ENCODE measurements around the gene CTNND2.

Gene CTNND2

GRCh38 chr5:11770310-11770709, 133.9 kb downstream of the CTNND2 start:
- H3K4me2 ChIP-seq (ENCODE audit: insufficient read depth, low read length), result no peak overlapping the region

GRCh38 chr5:11760934-11761603, 143.2 kb downstream of the CTNND2 start:
- H3K4me2 ChIP-seq (ENCODE audit: insufficient read depth, low read length), result no peak overlapping the region
- no peaks in the 10 kb centered on the region for H3K27me3 ChIP-seq (ENCODE audit: insufficient read depth, low read length, poor library complexity)
- H3K9me3 ChIP-seq (ENCODE audit: insufficient read depth, low read length, severe bottlenecking), result peaks cover 2% of the 10 kb centered on the region
- no peak for TF ChIP-seq CTCF (IDR thresholded peaks at IDR 0.05; ENCODE audit: borderline replicate concordance, extremely low read depth, low read length, poor library complexity, severe bottlenecking)
- TF ChIP-seq EZH2 (IDR thresholded peaks at IDR 0.05; ENCODE audit: borderline replicate concordance, low read depth, low read length, severe bottlenecking), result no peak
- H3K79me2 ChIP-seq (ENCODE audit: insufficient read depth, low read length), result no peaks in the 10 kb centered on the region
- no peaks in the 10 kb centered on the region for H3K36me3 ChIP-seq (ENCODE audit: insufficient read depth, low read length)
- H3K27ac ChIP-seq (ENCODE audit: low read length), result no peak overlapping the region
- H3K4me1 ChIP-seq (ENCODE audit: insufficient read depth, low read length), result no peaks in the 10 kb centered on the region
- ATAC-seq (ENCODE audit: insufficient read depth, low read depth) (no peak), DNase-seq (no peak)
- no peak overlapping the region for H3K9ac ChIP-seq (ENCODE audit: low read depth, low read length)
- no peak overlapping the region for H2AFZ ChIP-seq (ENCODE audit: low read depth, low read length)
- H3K4me3 ChIP-seq (ENCODE audit: low read depth in 1 of 2, low read length in 2 of 2), result no peak overlapping the region
- no peaks in the 10 kb centered on the region for H4K20me1 ChIP-seq (ENCODE audit: insufficient read depth, low read length)

More at GRCh38 chr5:11770310-11770709, 133.9 kb downstream of the CTNND2 start:
- Histone ChIP-seq H4K20me1 (ENCODE audit: insufficient read depth, low read length) (no peaks in the 10 kb centered on the region), H3K79me2 (ENCODE audit: insufficient read depth, low read length) (no peaks in the 10 kb centered on the region), H3K27ac (ENCODE audit: low read length) (no peak overlapping the region), H3K4me3 (ENCODE audit: low read depth in 1 of 2, low read length in 2 of 2) (no peak overlapping the region), H3K9ac (ENCODE audit: low read depth, low read length) (no peak overlapping the region), H2AFZ (ENCODE audit: low read depth, low read length) (no peak overlapping the region), H3K9me3 (ENCODE audit: insufficient read depth, low read length, severe bottlenecking) (no peaks in the 10 kb centered on the region), H3K4me1 (ENCODE audit: insufficient read depth, low read length) (no peaks in the 10 kb centered on the region), H3K36me3 (ENCODE audit: insufficient read depth, low read length) (no peaks in the 10 kb centered on the region), H3K27me3 (ENCODE audit: insufficient read depth, low read length, poor library complexity) (no peaks in the 10 kb centered on the region)
- no peak for TF ChIP-seq CTCF (IDR thresholded peaks at IDR 0.05; ENCODE audit: borderline replicate concordance, extremely low read depth, low read length, poor library complexity, severe bottlenecking)
- no peak for TF ChIP-seq EZH2 (IDR thresholded peaks at IDR 0.05; ENCODE audit: borderline replicate concordance, low read depth, low read length, severe bottlenecking)
- ATAC-seq (ENCODE audit: insufficient read depth, low read depth), result no peak
- DNase-seq, result no peak

- DNase-seq (no peak), ATAC-seq (ENCODE audit: insufficient read depth, low read depth) (no peak)
- Histone ChIP-seq H3K4me2 (ENCODE audit: insufficient read depth, low read length) (no peak overlapping the region), H3K27me3 (ENCODE audit: insufficient read depth, low read length, poor library complexity) (no peaks in the 10 kb centered on the region), H3K9ac (ENCODE audit: low read depth, low read length) (no peak overlapping the region), H3K4me3 (ENCODE audit: low read depth in 1 of 2, low read length in 2 of 2) (no peak overlapping the region), H3K36me3 (ENCODE audit: insufficient read depth, low read length) (no peaks in the 10 kb centered on the region), H3K79me2 (ENCODE audit: insufficient read depth, low read length) (no peaks in the 10 kb centered on the region), H2AFZ (ENCODE audit: low read depth, low read length) (no peak overlapping the region), H3K27ac (ENCODE audit: low read length) (no peak overlapping the region), H3K4me1 (ENCODE audit: insufficient read depth, low read length) (no peaks in the 10 kb centered on the region), H4K20me1 (ENCODE audit: insufficient read depth, low read length) (no peaks in the 10 kb centered on the region), H3K9me3 (ENCODE audit: insufficient read depth, low read length, severe bottlenecking) (no peaks in the 10 kb centered on the region)
- TF ChIP-seq EZH2 (IDR thresholded peaks at IDR 0.05; ENCODE audit: borderline replicate concordance, low read depth, low read length, severe bottlenecking), result no peak
- TF ChIP-seq CTCF (IDR thresholded peaks at IDR 0.05; ENCODE audit: borderline replicate concordance, extremely low read depth, low read length, poor library complexity, severe bottlenecking), result no peak
Observed at GRCh38 chr5:11758321-11758720, 145.9 kb downstream of the CTNND2 start.

Data from DND-41 (cell line).